ENCODE data around the gene SYS1.
A peak's percentile ranks its signal among the peaks of the same experiment; 100 is the strongest.

SYS1 gene

DNA sequence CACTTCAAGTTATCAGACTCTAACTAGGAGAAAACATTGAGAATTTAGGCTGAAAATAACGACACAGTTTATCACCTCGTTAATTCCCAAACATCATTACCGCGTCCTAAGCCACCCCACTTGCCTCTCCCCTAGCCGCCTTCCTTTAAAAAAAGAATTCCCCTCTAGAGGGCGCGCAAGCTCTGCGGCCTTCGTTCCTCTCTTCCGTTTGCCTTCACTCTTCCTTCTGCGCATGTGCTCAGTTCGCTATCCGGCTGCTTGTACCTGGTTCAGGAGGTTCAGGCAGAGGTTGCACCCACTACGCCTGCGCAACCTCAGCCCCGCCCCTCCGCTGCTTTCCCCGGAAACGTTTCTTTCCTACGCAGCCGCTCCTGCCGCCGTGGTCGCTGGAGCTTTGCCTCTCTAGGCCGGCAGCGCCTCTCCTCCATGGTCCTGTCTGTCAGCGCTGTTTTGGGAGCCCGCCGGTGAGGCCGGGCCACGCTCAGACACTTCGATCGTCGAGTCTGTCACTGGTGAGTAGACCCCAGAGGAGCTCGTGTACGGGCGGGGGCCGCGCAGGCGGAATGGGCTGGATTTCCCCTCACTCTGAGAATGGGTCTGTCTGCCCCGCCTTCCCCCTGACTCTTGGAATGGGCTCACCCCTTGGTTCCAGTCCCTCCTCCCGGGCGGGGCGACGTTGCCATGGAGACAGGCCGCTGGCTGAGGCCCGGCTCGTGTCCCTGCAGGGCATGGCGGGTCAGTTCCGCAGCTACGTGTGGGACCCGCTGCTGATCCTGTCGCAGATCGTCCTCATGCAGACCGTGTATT is at the start of gene SYS1:
SYS1 (plus strand) TSS at position 353 of the 807 bp plus-strand sequence; CDS start at position 729, 376 bp downstream.
- peak; percentile 99 for DNase-seq

DNA sequence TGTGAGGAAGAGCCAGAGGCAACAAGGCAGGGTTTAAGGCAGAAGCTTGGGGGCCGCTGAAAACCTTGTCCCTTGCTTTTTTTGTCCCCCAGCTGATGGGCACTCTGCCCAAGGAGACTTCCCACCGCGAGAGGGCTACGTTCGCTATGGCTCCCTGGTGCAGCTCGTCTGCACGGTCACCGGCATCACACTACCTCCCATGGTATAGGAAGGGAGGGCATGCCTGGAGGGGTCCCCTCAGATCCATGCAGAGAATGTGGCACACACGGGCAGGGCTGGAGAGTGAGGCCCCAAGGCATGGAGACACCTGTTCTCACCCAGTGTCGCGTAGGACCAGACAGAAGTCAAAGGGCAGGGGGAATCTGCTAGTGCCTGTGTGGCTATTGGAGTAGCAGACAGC is 49.0 kb upstream of the SYS1 start:
- DNase-seq, result no peak

DNA sequence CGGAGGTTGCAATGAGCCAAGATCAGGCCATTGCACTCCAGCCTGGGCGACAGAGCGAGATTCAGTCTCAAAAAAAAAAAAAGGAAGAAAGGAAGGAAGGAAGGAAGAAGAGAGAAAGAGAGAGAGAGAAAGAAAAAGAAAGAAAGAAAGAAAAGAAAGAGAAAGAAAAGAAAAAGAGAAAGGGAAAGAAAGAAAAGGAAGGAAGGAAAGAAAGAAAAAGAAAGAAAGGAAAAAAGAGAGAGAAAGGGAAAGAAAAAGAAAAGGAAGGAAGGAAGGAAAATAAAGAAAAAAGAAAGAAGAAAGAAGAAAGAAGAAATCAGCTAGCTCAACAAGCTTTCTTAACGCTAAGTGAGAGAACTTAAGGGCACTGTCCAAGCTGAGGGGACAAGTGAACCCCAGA is 47.3 kb upstream of the SYS1 start:
- no peak for DNase-seq

DNA sequence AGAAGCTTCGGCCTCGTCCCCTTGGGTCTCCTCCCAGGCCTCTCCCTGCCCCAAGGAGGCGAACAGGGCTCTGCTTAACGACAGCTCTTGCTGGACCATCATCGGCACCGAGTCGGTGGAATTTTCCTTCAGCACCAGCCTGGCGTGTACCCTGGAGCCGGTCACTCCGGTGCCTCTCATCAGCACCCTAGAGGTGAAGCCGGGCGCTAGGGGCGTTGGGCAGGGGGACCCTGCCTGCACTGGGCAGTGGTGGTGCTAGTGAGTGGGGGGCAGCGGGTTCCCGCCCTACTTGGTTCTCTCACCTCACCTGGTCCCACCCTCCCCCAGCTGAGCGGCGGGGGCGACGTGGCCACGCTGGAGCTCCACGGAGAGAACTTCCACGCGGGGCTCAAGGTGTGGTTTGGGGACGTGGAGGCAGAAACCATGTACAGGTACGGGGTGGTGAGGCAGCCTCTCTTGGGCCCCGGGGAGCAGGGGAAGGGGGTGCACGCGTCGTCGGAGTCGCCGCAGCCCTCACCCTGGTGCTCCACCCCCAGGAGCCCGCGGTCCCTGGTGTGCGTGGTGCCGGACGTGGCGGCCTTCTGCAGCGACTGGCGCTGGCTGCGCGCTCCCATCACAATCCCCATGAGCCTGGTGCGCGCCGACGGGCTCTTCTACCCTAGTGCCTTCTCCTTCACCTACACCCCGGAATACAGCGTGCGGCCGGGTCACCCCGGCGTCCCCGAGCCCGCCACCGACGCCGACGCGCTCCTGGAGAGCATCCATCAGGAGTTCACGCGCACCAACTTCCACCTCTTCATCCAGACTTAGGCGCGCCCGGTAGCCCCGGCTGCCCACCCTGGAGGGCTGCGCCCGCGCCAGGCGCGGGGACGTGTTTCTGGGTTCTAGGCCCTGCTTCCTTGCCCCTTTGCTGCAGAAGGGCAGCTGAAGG is 46.5 kb upstream of the SYS1 start:
- DNase-seq, result no peak

DNA sequence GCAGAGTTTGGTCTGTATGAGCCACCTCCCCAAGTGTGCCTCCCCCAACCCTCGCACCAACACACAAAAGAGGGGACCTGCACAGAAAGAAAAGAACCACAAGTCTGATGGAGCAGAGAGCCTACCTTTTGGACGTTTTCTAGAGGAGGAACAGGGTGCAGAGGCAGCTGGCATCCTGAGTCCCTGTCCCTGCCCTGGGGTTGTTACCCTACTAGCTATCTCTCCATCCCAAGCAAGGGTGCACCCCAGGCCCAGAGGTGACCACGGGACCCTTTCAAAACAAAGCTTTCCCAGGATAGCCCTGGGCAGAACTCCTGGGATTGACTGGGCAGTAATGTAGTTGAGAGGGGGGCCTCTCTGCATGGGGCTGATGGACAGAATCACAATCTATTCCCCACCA is 45.1 kb upstream of the SYS1 start:
- no peak for DNase-seq

DNA sequence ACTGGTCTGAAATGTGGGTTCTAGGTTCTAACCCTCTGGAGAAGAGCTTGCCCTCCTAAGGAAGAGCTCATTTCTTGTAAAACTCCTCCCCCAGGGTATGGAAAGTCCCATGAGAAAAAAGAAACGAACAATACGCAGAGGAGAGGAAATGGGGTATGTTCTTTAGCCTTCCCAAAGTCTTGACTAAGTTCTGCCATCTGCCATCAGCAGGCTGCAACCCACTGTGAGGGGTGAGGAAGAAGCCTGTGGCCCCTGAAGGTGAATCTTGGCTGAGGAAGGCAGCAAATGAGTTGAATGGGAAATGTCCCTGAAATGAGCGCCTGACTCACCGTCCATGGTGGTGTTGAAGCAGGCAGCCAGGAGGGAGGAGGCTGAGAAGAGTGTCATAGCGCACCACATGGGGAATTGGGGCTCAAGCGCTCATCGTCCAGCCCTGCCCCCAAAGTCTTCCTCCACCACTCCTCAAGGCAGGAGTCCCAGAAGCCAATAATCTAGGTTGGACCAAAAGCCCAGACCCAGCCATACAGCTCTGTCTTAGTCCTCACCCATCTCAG is 44.5 kb upstream of the SYS1 start:
- no peak for DNase-seq

DNA sequence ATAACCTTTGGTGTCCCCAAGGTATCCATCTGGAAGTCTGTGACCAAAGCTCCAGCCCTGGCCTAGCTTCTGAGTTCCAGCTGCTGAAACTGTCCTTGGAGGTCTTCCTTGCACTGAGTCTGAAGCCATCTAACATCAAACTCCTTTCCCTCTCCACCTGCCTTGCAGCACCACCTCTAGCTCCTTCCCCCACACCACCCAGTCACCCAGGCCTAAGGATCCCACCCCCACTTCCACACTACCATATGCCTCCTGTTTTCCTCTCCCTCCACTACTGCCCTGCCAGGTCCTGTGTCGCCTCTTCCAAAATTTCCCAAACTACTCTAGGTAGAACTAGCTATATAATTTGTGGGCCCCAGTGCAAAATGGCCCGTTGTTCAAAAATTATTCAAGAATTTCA is 44.0 kb upstream of the SYS1 start:
- no peak for DNase-seq

DNA sequence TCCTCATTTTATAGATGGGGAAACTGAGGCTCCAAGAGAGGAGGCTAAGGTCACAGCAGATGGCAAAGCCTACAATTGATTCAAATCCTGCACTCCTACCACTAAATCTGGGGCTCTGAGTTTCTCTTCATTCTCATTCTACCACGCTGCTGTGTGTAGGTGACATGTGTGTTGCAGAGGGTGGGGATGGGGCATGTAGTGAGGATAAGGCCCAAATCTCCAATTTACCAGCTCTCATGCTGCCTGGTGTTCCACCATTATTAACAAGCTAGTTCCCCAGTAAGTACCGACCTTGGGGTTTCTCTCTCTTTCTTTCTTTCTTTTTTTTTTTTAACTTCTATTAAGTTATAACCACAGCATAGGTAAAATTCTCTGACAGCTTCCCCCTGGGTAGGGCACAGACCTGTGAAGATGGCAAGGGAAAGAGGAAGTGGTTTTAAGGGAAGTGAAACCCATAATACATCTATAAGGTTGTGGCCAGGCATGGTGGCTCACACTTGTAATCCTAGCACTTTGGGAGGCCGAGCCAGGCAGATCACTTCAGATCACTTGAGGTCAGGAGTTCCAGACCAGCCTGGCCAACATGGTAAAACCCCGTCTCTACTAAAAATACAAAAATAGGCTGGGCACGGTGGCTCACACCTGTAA is 41.9 kb upstream of the SYS1 start:
- no peak for DNase-seq

DNA sequence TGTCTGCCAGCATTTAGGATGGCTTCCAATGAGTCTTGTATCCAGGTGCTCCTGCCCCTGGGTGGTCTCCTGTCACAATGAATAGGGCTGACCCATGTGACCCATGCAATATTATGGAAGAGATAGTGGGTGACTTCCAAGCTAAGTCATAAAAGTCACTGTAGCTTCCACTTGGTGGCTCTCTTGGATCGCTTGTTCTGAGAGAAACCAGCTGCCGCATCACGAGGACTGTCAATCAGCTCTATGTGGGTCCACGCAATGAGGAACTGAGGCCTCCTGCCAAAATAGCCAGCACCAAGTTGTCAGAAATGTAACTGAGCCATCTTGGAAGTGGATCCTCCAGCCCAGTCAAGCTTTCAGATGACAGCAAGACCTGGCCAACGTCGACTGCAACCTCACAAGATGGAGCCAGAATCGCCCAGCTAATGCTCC is 40.0 kb upstream of the SYS1 start:
- no peak for DNase-seq

DNA sequence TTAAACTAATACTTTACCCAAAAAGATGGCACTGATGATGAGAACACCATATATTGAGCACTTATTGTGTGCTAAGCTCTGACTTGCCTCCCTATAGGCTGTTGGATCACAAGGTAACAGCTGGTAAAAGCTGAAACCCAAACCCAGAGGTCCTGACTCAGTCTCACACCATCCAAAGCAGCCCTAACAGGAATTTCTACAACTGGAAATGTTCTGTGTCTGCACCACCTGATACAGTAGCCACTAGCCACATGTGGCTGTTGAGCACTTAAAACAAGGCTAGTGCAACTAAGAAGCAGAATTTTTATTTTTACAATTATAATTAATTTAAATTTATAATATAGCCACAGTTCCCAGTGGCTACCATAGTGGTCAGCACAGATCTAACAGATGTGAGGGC is 39.2 kb upstream of the SYS1 start:
- DNase-seq, result no peak

DNA sequence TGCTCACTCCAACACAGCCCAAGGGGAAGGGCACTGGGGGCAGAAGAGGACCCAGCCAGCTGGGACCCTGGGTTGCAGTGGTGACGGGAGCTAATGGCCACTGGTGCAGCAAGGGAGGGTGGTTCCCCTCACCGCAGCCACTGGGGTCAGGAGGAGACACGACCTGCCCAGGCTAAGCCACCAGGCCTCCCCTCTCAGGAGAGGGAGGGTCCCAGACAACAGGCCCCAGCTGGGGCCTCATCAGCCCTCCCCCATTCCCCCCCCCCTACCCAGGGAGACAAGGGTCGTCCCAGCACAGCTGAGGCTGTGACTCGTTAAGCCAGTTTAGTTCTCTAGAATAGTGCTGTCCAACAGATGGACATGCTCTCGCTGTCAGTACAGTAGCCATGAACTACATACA is 37.6 kb upstream of the SYS1 start:
- DNase-seq, result no peak

DNA sequence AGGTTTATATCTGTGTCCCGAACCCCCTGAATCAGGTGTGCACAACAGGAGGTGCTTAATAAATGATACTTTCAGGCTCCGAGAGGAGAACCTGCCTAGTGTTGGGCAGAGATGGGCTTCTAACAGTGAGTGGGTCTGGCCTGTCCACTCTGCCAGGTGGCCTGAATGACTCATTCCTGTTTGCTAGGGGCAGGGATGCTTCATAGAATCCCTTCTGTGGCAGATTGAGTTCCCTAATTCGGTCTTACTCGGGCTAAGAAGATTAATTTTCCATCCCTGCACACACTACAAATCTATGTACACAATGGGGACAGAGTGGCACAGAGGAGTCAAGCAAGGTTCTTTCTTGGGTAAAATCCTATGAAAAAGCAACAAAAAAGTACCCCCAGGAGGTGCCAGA is 34.5 kb upstream of the SYS1 start:
- DNase-seq, result no peak

DNA sequence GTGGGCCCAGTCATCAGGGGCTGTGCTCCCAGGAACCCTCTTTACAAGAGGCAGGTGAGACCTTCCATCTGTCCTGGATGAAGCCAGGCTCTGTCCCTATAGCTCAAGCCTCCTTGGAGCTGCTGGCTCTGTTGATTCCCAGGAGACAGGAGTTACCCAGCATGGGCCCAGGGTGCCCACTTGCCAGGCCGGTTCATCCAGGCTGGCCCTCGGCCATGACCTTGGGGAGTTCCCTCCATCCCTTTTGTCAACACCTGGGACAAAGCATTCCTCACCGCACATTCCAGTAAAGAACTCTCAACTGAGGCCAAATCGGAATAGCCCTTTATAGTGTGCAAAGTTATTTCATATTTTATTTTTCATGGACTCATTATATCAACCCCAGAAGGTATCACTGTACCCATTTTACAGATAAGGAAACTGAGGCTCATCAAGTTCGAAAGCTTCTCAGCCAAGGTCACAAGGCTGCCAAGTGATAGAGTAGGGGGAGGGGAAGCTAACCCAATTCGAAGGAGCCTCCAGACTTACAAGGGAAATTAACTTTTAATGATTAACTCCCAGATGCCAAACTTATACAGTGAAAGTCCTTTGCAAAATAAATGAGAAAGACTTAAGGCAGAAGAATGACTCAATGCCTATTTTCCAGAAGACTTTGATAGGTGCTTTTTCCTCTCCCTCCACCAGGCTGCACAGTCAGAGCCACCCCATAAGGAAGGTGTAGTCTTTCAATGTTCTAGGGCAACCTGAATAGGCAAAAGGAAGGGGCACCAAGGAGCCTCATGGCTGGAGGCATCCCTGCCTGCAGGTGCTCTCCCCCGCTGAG is 33.2 kb upstream of the SYS1 start:
- no peak for DNase-seq

DNA sequence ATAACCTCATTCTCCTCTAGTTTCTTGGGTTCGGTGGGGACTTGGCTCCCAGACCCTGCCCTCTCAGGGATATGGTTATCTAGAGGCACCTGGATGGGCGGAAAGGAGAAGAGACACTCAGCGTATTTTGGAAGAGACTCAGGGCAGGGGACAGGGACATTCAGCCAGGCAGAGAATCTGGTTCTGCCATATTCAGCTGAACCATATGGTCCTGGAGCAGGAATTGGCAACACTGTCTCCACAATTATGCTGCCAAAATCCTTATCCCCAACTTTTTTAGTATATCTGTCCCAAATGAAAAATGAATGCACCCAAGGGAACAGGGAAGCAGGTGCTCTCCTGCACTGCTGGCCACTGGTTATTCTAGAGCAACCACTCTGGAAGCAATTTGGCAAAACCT is 32.5 kb upstream of the SYS1 start:
- DNase-seq, result no peak

DNA sequence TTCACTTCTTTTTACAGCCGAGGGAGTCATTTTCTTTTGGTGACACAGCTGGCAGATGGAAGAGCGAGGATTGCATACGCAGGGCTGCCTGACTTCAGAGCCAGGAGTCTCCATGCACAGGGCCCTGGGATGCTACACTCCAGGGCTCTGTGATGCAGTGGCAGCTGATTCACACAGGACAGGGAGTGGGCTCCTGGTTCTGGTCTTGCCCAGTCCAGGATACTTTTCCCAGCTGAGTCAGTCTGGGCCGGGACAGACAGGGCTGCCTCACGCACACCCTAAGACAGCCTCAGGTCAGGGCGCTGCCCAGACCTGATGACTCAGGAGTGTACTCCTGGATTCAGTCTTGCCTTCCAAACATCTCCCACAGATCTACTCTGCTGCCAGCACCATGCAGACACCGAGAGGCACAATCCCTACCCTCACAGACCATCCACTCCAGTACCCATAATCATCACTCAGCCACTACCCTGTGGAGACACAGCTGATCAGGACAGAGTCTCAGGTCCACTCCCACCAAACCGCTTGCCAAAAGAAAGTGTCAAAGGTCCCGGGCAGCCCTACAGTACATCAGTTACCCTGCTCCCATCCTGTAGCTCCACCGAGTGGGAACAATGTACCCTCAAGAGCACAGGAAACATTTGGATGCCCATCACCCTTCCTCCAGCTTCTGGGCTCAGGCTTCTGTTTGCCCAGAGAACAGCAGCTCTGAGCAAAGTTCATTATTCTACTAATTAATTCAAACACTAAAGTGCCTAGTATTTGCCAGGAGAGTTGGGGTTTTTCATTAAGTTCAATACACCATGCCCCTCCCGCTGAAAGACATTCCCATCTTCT is 26.2 kb upstream of the SYS1 start:
- no peak for DNase-seq

DNA sequence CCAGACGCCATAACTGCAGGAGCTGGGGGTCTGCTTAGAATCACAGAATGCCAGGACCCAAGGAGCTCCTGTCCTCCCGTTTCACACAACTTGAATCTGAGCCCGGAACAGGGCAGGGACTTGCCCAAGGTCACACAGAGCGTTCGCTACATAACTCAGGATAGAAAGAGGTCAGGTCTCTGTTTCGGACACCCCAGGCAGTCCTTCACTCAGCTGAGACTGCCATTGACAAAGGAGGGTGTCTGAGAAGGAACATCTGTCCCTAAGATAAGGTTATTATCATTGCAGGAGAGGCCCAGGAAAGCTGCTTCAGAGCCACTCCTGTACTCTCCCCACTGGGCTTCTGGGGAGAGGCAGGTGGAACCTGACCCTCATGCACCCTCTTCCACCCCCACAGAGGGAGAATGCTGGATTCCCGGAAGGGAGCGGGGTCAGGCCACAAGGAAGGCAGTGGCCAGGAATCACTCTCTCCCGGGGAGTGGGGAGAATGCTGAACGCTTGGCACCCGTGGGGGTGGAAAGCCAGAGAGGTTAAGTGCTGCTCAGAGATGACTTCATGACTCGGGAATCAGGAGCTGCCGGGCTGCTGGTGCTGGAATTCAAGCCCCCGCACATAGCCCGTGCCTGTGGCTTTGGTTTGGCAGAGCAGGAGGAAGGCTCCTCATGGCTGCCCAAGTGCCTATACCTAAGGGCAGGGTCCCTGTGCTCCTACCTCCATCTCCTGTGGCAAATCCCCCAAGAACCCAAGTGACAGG is 25.4 kb upstream of the SYS1 start:
- no peak for DNase-seq

DNA sequence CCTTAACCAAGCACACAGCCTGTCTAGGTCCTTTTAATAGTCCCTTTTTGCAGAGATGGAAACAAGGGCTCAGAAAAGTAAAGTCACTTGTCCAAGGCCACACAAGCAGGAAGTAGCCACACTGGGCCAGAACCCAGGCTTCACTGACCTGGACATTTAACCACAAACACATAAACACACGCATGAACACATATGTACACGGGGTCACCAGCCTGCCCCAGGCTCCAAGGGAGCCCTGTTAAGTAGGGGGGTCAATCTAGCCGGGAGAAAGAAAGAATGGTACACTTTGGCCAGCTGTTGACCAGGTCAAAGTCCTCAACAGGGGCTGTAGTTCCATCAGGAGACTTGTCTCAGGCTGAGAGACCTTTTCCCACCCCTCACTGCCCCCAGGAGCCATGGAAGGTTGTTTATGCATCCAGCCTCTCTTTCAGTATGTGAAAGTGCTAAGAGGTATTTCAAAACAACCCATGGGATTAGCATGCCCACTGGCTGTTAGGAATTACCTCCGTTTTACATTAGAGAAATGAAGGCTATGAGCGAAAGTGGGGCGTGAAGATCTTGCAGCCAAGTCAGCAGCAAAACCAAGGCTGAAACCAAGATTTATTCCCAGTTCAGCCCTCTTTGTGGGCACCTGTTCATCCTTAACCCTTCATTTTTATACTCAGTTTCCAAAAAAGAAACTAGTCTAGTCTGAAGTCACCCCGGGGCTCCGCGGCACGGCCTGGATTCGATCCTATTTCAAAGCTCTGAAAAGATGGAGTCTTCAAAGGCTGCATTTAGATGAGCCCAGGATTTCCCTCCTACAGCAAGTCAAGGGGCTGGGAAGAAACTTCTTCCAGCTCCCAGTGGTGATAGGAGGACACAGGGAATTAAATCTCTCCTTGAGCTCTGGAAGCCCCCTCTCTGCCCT is 24.6 kb upstream of the SYS1 start:
- DNase-seq, result no peak

DNA sequence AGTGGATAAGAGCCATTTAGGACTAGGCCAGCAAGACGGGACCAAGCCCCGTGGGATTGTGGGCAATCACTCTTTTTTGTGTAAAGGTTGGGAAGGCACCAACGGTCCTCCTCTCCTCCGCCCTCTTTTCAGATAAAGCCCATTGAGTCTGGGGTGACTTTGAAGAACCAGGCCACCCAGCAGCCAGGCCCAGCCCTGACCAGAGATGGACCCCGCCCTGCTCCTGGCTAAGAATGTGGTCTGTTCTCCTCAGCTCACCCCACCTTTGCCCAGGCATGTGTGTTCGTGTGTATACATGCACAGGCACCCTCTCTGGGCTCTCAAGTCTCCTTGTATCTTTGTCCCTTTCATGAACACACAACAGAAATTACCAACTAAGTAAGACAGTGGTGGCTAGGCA is 23.9 kb upstream of the SYS1 start:
- DNase-seq, result no peak

DNA sequence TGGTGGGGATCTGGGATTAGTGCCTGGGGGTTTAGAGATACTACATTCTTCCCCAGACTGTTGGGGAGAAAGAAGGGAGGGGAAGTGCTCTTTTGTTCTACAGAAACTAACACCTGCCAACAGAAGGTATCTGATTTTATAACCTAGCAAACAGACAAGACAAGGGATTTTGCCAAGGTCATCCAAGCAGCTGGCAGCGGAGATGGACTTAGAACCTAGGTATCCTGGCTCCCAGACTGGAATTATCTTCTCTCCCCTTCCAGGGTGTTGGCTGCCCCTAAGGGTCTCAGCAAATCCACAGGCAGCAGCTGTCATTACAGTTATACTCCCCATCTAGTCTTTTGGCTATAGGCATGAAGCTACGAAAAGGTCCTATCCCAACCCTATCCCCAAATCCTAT is 23.2 kb upstream of the SYS1 start:
- no peak for DNase-seq
